Measurements from ENCODE around the gene KRTAP10-3. TPM values are rescaled to one million over a fixed set of nuclear protein-coding genes. Genes with fewer than 3 reads are reported as not detected.

KRTAP10-3 gene
- total RNA-seq, 1 experiment from 2014 or later: not detected

DNA sequence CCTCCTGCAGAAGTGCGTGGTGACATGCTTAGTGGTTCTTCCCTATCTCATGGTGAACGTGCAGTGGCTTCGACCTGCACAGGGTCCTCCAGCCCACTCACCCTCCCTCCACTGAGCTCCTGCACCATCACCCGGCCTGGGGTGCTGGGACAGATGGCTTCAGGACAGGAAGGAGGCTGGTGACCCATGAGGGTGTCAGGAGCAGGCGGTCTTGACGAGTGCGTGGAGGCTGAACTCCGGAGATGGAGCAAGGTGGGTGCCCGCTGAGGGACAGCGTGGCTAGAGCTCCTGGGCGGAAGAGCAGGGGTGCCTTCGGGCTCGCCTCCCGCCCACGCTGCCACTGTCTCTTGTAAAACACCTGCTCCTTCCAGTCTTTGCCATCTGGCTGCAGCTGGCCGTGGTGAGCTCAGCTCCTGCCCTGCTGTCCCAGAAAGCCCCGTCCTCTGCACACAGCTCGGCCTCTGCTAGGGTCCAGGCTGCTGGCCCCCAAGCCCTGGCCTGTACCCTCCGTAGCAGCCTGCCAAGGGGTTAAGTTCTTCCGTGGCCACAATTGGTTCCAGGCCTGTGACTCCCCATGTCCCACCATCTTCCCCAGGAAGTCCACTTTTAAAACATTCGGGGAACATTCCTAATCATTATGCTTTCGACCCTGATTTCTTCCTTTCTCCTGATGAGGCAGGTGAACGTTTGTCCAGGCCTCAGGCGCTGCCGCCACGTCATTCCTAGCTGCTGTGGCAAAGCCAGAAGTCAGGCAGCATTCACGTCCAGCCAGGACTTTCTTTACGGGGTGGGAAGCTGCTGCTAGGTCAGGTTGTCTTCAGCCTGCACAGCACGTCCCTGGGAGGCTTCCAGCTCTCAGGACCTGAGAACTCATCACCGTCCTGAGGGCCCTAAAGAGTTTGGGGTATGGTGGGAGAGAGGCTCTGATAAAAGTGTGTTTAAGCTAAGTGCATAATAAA lies 26.7 kb downstream of the KRTAP10-3 start:
- DNase-seq (ENCODE audit: extremely low read depth, low read depth): no peak

DNA sequence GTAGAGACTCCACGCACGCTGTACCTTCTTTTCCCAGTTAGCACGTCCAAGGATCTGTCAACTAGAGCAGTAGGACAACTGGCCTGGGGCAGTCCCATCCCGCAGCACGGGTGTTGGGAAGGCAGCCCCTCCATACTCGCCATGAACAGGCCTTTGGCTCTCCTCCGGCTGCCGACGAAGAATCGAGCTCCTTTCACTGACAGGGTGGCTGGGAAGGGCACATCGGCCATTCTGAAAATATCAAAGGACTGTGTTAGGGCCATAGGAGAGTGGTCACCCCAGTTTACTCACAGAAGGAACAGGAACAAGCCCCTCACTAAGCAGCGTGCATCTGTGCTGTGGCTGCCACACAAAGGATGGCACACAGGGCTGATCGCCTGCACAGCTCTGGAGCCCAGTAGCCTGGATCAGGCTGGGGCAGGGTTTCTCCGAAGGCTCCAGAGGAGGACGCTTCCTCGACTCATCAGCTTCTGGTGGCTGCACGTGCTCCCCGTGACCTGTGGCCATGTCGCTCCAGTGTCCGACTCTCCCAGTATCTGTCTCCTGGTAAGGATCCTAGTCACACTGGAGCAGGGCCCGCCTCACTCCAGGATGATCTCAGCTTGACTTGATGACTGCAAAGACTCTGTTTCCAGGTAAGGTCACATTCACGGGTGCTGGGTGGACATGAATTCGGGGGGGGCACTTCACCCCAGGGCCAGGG lies 27.5 kb downstream of the KRTAP10-3 start:
- DNase-seq (ENCODE audit: extremely low read depth, low read depth): no peak

DNA sequence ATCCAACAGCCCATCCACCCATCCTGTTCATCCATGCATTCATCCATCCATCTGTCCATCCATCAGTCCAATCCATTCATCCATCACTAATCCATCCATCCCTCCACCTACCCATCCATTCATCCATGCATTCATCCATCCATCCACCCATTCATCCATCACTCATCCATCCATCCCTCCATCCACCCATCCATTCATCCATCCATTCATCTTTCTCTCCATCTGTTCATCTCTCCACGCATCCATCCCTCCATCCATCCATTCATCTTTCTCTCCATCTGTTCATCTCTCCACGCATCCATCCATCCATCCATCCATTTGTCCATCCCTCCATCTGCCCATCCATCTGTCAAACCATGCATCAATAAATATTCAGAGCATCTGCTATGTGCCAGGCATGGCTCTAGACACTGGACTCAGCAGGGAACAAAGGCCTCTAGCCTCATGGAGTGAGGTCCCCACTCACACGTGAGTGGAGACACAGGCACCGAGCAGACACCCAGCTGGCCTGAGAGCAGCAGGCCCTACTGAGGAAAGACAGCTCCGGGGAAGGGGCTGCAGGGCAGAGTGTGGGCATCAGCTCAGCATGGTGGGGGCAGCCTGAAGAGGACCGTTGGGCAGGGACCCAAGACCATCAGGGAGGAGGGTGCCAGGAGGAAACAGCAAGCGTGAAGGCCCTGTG lies 28.2 kb downstream of the KRTAP10-3 start:
- no peak for DNase-seq (ENCODE audit: extremely low read depth, low read depth)

DNA sequence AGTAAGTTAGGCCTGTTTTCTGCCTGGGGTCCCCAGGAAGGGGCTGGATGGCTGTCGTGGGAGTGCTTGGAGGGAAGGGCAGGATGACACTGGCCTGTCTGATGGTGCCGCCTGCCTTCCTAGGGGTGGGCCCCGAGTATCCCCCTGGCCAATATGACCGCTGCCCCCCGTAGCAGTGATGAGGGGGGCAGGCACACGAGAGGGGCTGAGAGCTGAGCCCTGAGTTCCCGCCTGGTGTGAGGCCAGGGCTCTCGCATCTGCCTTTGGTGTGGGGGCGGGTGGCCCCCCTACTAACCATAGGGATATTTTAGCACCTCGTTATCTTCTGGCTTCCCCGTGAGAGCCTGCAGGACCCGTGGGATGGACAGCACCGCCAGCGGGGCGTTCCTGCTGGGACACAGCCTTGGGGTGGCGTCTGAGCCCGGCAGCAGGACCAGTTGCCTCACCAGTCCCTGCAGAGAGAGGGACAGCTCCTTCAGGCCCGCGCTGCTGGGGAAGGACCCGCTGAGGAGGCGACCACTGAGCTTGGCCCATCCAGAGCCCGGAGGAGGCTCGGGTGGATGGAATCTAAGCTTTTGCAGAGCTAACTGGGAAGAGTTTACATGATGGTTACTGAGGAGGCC lies 29.0 kb downstream of the KRTAP10-3 start:
- DNase-seq (ENCODE audit: extremely low read depth, low read depth): no peak

DNA sequence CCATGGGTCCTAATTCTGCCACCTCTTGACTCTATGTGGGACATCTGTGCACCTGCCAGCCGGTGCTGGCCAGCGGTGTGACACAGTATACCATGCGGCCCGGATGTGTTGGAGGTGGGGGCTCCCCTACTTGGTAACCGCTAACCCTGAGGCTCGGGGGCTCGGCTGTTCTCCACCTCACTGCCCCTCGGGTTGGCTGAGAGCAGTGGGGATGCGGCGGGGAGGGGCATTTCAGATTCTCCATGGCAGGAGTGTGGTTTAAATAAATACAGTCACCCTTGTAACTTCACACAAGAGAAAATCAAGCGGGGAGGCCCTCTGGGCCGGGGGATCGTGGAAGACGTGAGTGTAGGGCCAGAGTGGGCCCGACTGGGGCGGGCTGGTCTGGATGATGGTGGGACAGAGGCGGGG lies 29.6 kb downstream of the KRTAP10-3 start:
- no peak for DNase-seq (ENCODE audit: extremely low read depth, low read depth)

DNA sequence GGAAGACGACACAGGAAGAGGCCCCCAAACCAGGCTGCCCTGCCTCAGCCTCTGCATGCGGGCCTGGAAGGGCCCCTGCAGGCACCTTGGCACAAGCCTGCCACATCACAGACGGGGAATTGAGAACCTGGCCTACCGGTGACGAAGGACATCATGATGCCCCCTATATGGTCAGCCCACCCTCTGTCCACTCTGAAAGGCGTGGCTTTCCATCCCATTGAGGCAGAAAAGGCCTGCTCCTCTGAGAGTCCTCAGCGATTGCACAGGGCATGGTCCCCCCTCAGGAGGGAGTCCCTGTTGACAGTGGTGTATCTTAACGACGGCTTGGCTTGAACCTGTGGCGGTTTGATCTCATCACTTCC lies 30.0 kb downstream of the KRTAP10-3 start:
- DNase-seq (ENCODE audit: extremely low read depth, low read depth): no peak

DNA sequence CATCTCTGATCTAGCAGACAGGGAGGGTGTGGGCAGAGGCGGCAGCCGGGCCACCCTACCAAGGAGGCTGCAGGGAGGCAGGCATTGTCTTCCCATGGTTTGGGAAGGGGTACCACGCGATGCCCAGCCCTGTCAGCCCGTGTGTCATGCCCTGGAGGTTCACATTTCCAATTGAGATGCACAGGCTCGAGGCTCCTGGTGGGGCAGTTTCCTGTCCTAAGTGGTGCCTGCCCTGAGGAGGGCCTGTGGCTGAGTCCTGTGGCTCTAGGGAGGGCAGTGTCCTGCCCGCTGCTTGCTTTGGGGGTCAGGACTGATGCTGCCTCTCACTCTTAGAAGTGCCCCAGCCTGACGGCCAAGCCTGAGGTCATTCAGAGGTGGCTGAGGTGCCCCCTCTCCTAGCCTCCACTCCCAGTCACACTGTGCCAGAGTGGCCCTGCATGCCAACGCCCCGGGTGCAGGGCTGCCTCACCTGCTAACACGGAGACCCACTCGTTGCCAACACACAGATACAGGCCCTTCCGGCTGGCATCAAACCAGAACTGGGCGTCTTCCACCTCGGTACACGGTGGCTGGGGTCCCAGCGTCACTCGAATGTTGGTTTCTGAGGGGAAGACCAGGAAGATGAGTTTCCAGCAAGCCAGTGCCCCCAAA lies 30.5 kb downstream of the KRTAP10-3 start:
- DNase-seq (ENCODE audit: extremely low read depth, low read depth): no peak

DNA sequence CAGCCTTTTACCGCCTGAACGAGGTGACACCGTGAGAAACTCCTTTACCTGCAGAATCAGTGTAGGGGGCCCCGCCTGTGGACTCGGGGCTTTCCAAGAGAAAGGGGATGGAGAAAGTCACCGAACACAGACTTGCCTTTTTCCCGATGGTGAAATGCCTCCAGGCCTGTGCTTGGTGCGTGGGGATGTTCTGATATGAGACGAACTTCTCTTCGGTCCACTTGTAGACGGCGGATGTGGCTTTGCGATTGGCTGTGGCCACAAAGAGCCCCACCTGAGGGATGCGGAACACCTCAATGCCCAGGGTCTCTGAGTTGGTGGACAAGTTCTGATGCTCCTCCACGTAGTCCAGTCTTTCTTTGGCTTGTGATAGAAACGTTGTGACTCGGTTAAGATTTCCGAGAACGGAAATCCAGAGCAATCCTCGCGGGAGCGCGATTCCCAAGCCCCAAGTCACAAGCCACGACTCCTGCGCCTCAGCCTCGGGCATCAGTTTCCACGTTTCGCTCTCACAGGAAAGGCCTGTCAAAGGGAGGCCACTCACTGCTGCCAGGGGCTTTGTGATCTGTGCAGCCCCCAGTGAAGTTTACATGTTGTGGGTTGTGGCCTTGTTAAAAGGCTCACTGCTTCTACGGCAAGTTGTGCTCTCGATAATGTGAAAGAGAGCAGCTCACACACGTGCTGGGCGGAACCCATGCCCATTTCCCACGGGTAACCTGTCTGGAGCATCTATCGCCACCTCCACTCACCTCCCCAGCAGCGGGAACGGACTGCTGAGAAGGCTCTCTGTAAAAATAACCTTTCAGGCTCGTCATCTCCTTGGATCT lies 31.2 kb downstream of the KRTAP10-3 start:
- DNase-seq (ENCODE audit: extremely low read depth, low read depth): no peak

DNA sequence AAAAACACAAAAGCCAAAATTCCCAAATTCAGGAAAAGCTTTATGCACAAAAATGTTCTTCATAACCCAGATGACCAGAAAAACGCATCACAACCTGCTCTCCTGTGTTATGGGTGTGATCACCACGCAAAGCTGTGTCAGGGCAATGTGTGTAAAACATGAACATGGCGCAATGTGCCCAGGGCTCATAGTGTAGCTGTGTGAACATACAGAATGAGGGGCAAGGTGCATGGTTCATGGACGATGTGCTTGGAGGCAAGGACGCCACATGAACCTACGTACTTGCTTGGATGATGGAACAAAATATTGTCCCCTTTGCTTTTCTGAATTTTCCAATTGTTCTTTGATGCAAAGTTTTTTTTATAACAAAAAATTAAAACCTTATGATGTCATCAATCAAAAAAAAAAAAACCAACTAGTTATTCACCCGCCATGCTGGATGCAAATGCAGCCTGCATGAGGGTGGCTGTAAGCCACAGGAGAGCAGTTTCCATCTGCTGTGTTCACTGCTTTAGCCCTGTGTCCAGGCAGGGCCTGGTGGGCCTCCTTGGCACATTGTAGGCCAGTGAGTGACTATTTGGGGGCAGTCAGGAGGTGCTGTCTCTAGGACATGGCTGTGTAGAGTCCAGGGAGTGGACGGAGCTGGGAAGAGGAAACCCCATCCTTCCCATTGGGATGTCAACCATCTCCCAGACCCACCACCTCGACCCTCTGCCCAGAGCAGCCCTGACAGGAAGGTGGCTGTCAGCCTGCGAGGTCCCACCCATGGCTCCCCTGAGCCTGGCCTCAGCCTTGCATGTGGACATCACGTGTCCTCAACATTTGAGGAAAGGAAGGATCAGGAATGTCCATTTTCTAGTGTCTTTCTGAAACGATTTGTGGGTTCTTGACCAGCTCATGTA lies 32.2 kb downstream of the KRTAP10-3 start:
- no peak for DNase-seq (ENCODE audit: extremely low read depth, low read depth)

DNA sequence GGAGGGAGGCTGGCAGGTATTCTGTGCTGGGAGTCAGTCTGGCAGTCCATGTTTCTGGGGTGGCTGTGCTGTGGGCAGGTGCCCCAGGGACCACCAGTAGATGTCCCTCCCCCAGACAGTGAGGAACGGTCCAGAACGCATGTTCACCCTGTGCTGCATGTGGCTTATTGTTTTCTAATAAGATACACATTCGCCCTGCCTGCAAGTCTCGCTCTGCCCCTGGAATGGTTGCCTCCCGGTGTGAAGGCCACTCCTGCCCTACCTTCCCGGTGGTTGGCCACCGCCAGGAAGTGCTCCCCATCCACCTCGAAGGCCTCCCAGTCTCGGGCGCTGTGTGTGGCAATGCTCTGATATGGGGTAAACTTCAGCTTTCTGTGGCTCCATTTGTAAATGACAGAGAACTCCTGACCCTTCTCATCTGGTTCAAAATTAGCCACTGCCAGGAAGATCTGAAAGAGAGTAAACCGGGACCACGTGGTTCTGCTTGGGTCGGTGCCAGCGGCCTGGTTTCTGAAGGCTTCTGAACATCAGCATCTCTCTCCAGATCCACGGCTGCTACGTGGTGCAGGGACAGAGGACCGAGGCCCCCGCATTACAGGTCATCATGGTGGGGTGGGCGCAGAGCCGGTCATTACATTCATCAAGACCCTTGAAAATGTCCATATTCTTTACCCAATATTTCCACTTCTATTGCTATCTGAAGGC lies 33.1 kb downstream of the KRTAP10-3 start:
- DNase-seq (ENCODE audit: extremely low read depth, low read depth): no peak

DNA sequence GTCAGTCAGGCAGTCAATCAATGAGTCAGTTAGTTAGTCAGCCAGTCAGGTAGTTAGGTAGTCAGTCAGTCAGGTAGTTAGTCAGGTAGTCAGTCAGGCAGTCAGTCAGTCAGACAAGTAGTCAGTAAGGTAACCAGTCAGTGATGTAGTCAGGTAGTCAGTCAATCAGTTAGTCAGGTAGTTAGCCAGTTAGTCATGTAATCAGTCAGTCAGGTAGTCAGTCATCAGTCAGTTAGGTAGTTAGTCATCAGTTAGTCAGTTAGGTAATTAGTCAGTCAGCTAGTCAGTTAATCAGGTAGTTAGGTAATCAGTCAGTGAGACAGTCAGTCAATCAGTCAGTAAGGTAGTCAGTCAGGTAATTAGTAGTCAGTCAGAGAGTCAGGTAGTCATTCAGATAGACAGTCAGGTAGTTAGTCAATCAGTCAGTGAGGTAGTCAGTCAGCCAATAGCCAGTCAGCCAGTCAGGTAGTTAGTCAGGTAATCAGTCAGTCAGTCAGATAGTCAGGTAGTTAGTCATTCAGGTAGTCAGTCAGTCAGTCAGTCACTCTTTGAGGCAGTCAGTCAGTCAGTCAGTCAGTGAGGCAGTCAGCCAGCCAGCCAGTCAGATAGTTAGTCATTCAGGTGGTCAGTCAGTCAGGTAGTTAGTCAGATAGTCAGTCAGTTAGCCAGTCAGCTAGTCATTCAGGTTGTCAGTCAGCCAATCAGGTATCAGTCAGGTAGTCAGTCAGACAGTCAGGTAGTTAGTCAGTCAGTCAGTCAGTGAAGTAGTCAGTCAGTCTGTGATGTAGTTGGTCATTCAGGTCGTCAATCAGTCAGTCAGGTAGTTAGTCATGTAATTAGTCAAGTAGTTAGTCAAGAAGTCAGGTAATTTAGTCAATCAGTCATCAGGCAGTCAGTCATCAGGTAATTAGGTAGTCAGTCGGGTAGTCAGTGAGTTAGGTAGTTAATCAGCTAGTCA lies 33.9 kb downstream of the KRTAP10-3 start:
- DNase-seq (ENCODE audit: extremely low read depth, low read depth): no peak

DNA sequence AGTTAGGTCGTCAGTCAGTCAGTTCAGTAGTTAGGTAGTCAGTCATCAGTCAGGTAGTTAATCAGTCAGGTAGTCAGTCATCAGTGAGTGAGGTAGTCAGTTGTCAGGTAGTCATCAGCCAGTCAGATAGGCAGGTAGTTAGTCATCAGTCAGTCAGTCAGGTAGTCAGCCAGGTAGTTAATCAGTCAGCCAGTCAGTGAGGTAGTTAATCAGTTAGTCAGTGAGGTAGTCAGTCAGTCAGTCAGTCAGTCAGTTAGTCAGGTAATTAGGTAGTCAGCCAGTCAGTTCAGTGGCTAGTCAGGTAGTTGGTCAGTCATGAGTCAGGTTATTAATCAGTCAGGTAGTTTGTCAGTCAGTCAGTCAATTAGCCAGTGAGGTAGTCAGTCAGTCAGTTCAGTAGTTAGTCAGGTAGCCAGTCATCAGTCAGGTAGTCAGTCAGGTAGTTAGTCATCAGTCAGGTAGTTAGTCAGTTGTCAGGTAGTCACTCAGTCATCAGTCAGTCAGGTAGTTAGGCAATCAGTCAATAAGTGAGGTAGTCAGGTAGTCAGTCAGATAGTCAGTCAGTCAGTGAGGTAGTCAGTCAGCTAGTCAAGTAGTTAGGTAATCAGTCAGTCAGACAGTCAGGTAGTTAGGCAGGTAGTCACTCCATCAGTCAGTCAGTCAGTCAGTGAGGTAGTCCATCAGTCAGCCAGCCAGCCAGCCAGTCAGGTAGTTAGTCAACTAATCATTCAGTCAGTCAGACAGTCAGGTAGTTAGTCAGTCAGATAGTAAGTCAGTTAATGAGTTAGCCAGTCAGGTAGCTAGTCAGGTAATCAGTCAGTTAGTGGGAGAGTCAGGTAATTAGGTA lies 34.8 kb downstream of the KRTAP10-3 start:
- no peak for DNase-seq (ENCODE audit: extremely low read depth, low read depth)

DNA sequence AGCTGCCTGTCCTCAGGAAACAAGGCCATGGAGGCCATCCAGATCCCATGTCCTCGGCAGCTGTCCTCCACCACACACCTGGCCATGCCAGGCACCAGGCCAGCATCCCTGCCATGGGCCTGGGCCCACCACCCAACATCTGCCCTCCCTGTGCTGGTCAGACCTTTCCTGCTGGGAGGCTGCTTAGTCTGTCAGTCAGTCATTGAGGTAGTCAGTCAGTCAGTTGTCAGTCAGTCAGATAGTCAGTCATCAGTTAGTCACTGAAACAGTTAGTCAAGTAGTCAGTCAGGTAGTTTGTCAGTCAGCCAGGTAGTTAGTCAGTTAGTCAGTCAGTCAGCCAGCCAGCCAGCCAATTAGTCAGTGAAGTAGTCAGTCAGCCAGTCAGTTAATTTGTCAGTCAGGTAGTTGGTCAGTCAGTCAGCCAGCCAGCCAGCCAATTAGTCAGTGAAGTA lies 35.8 kb downstream of the KRTAP10-3 start:
- no peak for DNase-seq (ENCODE audit: extremely low read depth, low read depth)

DNA sequence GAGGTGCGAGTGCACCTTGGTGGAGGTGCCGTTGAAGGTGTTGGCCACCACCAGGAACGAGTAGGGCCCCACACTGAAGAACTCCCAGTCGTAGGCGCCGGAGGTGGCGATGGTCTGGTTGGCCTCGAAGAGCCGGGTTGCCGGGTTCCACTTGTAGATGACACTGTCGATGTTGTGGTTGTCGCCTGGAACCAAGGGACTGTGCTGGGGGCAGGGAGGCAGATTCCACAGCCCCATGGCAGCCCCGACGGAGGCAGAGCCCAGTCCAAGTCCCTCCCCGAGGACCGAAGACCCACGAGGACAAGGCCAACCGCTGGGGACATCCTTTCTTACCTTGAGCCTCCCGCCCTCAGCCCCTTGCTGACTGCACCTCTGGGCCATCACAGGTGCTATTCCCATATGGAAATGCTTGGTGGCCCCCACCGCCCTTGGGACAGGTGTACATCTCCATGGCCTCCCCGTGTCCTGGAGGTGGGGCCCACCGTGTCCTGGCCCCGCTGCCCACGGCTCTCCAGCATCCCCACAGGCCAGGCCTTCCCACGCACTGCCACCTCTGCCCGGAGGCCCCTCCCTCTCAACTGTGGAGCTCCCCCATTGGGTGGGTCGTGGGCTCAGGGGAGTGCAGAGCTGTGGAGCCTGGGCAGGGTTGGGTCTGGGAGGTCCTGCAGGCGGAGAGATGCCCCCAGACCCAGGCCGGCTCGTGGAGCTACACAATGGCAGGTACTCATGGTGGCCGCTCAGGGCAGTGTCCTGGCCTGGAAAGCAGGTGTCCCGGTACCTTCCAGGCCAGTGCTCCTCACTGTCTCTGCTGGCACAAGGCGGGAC lies 36.5 kb downstream of the KRTAP10-3 start:
- no peak for DNase-seq (ENCODE audit: extremely low read depth, low read depth)

All from NCI-H460 (cell line).